ENCODE results near the gene ANO2. TPM values are rescaled to one million over a fixed set of nuclear protein-coding genes. Genes with fewer than 3 reads are reported as not detected.

ANO2 gene
- total and polyA plus RNA-seq, 5 donors from 2014 or later = 0.10 TPM; not detected in 4

GRCh38 chr12:5585178-5585577, 359.9 kb downstream of the ANO2 start:
- H3K36me3 Mint-ChIP-seq = no peaks in the 10 kb centered on the region
- Histone ChIP-seq H3K9me3 (ENCODE audit: control insufficient read depth in 2 of 2, low read length in 2 of 2) (no peaks in the 10 kb centered on the region), H3K27ac (ENCODE audit: insufficient read depth, low read length, poor library complexity, severe bottlenecking) (no peak overlapping the region), H3K4me3 (ENCODE audit: low read depth, low read length) (no peak overlapping the region), H3K4me1 (ENCODE audit: control insufficient read depth, insufficient read depth, low read length, poor library complexity, severe bottlenecking) (no peaks in the 10 kb centered on the region), H3K36me3 (ENCODE audit: control insufficient read depth, insufficient read depth, low read length) (no peaks in the 10 kb centered on the region), H3K27me3 (ENCODE audit: control insufficient read depth, insufficient read depth, low read length) (no peaks in the 10 kb centered on the region)
- H3K4me1 Mint-ChIP-seq = no peaks in the 10 kb centered on the region
- H3K27me3 Mint-ChIP-seq = no peaks in the 10 kb centered on the region
- ATAC-seq (ENCODE audit: low read depth in 2 of 2) (no peak), DNase-seq (no peak)
- H3K4me3 Mint-ChIP-seq = no peak overlapping the region
- H3K27ac Mint-ChIP-seq = no peak overlapping the region
- H3K9me3 Mint-ChIP-seq = peaks cover 0 to 4% (median 0%) of the 10 kb centered on the region in 7 donors

DNA sequence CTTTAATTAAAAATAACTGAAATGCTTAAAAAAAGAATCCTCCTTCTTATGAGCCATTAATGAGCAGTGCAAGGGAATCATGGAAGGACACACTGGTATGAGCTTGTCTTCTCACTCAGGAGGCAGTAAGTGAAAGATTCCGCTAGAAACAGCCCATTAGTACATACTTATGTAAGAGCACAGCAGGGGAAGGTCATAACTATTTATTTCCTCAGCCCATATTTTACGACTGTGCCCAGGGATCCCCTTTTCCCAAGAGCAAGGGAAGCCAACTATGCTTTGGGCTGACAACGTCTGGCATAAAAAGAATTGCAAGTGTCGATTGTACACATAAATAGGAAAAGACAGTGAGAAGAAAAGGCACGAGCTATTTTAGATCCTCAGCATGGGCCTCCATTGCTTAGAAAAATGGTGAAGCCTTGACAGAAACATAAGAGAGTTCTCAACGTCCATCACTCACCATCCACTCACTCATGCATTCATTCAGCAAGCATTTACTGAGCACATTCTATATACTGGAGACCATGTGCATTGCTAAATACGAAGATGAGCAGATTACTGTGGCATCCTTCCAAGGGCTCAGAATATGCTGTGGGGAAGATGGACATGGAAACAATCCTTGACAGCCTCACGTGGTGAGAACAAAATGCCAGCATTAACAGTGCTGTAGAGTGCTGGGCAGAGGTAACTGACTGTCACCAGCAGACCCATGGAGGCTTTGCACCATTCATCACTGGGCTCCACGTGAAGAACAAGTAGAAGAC, 360.5 kb downstream of the ANO2 start:
- H3K4me3 Mint-ChIP-seq = no peak overlapping the region
- Histone ChIP-seq H3K27ac (ENCODE audit: insufficient read depth, low read length, poor library complexity, severe bottlenecking) (no peak overlapping the region), H3K4me1 (ENCODE audit: control insufficient read depth, insufficient read depth, low read length, poor library complexity, severe bottlenecking) (no peaks in the 10 kb centered on the region), H3K36me3 (ENCODE audit: control insufficient read depth, insufficient read depth, low read length) (no peaks in the 10 kb centered on the region), H3K9me3 (ENCODE audit: control insufficient read depth in 2 of 2, low read length in 2 of 2) (no peaks in the 10 kb centered on the region), H3K27me3 (ENCODE audit: control insufficient read depth, insufficient read depth, low read length) (no peaks in the 10 kb centered on the region), H3K4me3 (ENCODE audit: low read depth, low read length) (no peak overlapping the region)
- H3K27me3 Mint-ChIP-seq = no peaks in the 10 kb centered on the region
- H3K27ac Mint-ChIP-seq = no peak overlapping the region
- H3K4me1 Mint-ChIP-seq = no peaks in the 10 kb centered on the region
- DNase-seq = no peak
- H3K9me3 Mint-ChIP-seq = peaks cover 0 to 2% (median 0%) of the 10 kb centered on the region in 7 donors
- ATAC-seq (ENCODE audit: low read depth in 2 of 2) = no peak
- H3K36me3 Mint-ChIP-seq = no peaks in the 10 kb centered on the region

GRCh38 chr12:5582541-5582940, 362.5 kb downstream of the ANO2 start:
- ATAC-seq (ENCODE audit: low read depth in 2 of 2) (no peak), DNase-seq (no peak)
- Mint-ChIP-seq H3K4me3 (no peak overlapping the region), H3K9me3 (peaks cover 0 to 2% (median 0%) of the 10 kb centered on the region in 7 donors), H3K27ac (no peak overlapping the region), H3K4me1 (no peaks in the 10 kb centered on the region), H3K27me3 (no peaks in the 10 kb centered on the region), H3K36me3 (no peaks in the 10 kb centered on the region)
- Histone ChIP-seq H3K4me1 (ENCODE audit: control insufficient read depth, insufficient read depth, low read length, poor library complexity, severe bottlenecking) (no peaks in the 10 kb centered on the region), H3K27ac (ENCODE audit: insufficient read depth, low read length, poor library complexity, severe bottlenecking) (no peak overlapping the region), H3K9me3 (ENCODE audit: control insufficient read depth in 2 of 2, low read length in 2 of 2) (no peaks in the 10 kb centered on the region), H3K36me3 (ENCODE audit: control insufficient read depth, insufficient read depth, low read length) (no peaks in the 10 kb centered on the region), H3K4me3 (ENCODE audit: low read depth, low read length) (no peak overlapping the region), H3K27me3 (ENCODE audit: control insufficient read depth, insufficient read depth, low read length) (no peaks in the 10 kb centered on the region)

DNA sequence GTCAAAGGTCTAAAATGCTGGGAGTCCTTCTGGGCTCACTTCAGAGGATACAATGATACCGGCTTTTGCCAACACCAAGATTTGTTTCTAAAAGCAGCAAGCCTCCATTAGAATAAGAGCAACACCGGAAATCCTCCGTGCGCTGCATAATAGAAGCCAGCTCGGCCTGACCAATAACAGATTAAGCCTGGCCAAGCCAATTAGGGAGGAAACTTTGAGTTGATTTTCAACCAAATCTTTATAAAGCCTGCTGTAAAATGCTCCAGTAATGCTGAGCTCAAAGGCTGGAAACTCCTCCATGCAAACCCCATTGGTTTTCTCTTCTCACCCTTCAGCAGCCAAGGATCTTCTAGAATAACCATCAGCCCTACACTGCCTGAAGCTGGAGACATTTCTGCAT, 363.0 kb downstream of the ANO2 start:
- ATAC-seq (ENCODE audit: low read depth in 2 of 2) (no peak), DNase-seq (no peak)
- H3K36me3 ChIP-seq (ENCODE audit: control insufficient read depth, insufficient read depth, low read length) = no peaks in the 10 kb centered on the region
- no peaks in the 10 kb centered on the region for H3K36me3 Mint-ChIP-seq
- H3K27ac ChIP-seq (ENCODE audit: insufficient read depth, low read length, poor library complexity, severe bottlenecking) = no peak overlapping the region
- no peaks in the 10 kb centered on the region for H3K27me3 Mint-ChIP-seq
- no peaks in the 10 kb centered on the region for H3K4me1 Mint-ChIP-seq
- H3K27me3 ChIP-seq (ENCODE audit: control insufficient read depth, insufficient read depth, low read length) = no peaks in the 10 kb centered on the region
- no peaks in the 10 kb centered on the region for H3K9me3 ChIP-seq (ENCODE audit: control insufficient read depth in 2 of 2, low read length in 2 of 2)
- no peaks in the 10 kb centered on the region for H3K4me1 ChIP-seq (ENCODE audit: control insufficient read depth, insufficient read depth, low read length, poor library complexity, severe bottlenecking)
- H3K27ac Mint-ChIP-seq = no peak overlapping the region
- H3K4me3 ChIP-seq (ENCODE audit: low read depth, low read length) = no peak overlapping the region
- H3K9me3 Mint-ChIP-seq = peaks cover 0 to 2% (median 0%) of the 10 kb centered on the region in 7 donors
- peak overlapping the region in 1 of 4 donors; percentile 63 for H3K4me3 Mint-ChIP-seq

DNA sequence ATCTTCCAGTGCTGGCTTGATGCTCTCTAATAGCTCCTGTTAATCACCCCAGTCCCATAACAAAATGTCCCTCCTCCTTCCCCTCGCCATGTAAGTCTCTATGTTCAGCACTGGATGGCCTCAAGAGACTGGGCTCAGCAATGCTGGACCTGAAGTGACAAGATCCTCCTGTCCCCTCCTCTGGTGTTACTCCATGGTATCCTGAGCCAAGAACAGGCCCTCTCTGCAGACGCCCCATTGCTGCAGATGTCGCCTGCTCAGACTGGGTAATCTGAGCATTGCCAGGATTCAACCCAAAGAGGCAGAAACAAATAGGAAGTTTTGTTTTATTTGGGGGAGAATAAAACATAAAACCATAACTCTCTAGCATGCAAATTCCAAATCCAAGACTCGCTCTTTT, 363.4 kb downstream of the ANO2 start:
- no peak overlapping the region for H3K4me3 Mint-ChIP-seq
- H3K36me3 ChIP-seq (ENCODE audit: control insufficient read depth, insufficient read depth, low read length) = no peaks in the 10 kb centered on the region

DNA sequence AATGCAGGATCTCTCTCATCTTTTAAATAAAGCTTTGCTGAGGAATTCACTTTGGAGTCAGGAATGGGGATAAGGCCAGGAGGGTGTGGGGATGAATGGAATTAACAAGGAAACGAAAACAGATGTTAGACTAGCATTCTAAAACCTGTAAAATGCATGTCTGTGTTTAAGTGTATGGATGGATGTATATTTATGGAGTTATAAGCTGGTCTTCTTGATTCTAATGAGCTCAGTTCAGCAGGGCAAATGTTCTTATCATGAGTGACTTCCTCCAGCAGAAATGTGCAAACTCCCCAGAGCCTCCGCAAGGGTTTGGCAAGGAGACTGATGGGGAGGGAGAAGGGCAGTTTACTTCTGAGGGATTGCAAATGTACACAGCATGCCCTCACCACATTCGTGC, 364.0 kb downstream of the ANO2 start:
- Mint-ChIP-seq H3K4me3 (no peak overlapping the region), H3K36me3 (no peaks in the 10 kb centered on the region), H3K27me3 (no peaks in the 10 kb centered on the region), H3K4me1 (no peaks in the 10 kb centered on the region), H3K27ac (no peak overlapping the region), H3K9me3 (peaks cover 0 to 2% (median 0%) of the 10 kb centered on the region in 7 donors)
- Histone ChIP-seq H3K9me3 (ENCODE audit: control insufficient read depth in 2 of 2, low read length in 2 of 2) (no peaks in the 10 kb centered on the region), H3K4me3 (ENCODE audit: low read depth, low read length) (no peak overlapping the region), H3K27ac (ENCODE audit: insufficient read depth, low read length, poor library complexity, severe bottlenecking) (no peak overlapping the region), H3K36me3 (ENCODE audit: control insufficient read depth, insufficient read depth, low read length) (no peaks in the 10 kb centered on the region), H3K4me1 (ENCODE audit: control insufficient read depth, insufficient read depth, low read length, poor library complexity, severe bottlenecking) (no peaks in the 10 kb centered on the region), H3K27me3 (ENCODE audit: control insufficient read depth, insufficient read depth, low read length) (no peaks in the 10 kb centered on the region)
- DNase-seq (no peak), ATAC-seq (ENCODE audit: low read depth in 2 of 2) (no peak)

More for the DNA sequence above, 363.4 kb downstream of the ANO2 start:
- ATAC-seq (ENCODE audit: low read depth in 2 of 2) = no peak
- no peaks in the 10 kb centered on the region for H3K4me1 ChIP-seq (ENCODE audit: control insufficient read depth, insufficient read depth, low read length, poor library complexity, severe bottlenecking)
- DNase-seq = no peak
- no peaks in the 10 kb centered on the region for H3K36me3 Mint-ChIP-seq
- no peaks in the 10 kb centered on the region for H3K27me3 Mint-ChIP-seq
- no peak overlapping the region for H3K27ac Mint-ChIP-seq
- H3K27me3 ChIP-seq (ENCODE audit: control insufficient read depth, insufficient read depth, low read length) = no peaks in the 10 kb centered on the region
- H3K27ac ChIP-seq (ENCODE audit: insufficient read depth, low read length, poor library complexity, severe bottlenecking) = no peak overlapping the region
- peaks cover 0 to 2% (median 0%) of the 10 kb centered on the region in 7 donors for H3K9me3 Mint-ChIP-seq
- no peak overlapping the region for H3K4me3 ChIP-seq (ENCODE audit: low read depth, low read length)
- H3K9me3 ChIP-seq (ENCODE audit: control insufficient read depth in 2 of 2, low read length in 2 of 2) = no peaks in the 10 kb centered on the region
- H3K4me1 Mint-ChIP-seq = no peaks in the 10 kb centered on the region

DNA sequence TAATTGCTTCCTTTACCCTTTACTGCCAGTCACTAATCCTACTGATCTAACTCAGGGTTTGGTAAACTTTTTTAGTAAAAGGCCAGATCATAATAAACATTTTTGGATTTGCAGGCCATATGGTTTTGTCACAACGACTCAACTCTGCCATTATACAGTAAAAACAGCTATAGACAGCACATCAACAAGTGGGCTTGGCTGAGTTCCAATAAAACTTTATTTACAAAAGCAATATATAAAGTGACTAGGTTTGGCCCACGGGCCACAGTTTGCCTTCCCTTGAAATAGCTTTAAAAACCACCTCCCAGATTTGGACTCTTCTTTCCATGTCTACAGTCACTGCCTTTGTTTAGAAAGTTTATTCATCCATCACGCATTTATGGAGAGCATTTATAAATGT, 366.3 kb downstream of the ANO2 start:
- Histone ChIP-seq H3K36me3 (ENCODE audit: control insufficient read depth, insufficient read depth, low read length) (no peaks in the 10 kb centered on the region), H3K4me3 (ENCODE audit: low read depth, low read length) (no peak overlapping the region), H3K27me3 (ENCODE audit: control insufficient read depth, insufficient read depth, low read length) (no peaks in the 10 kb centered on the region), H3K9me3 (ENCODE audit: control insufficient read depth in 2 of 2, low read length in 2 of 2) (no peaks in the 10 kb centered on the region), H3K4me1 (ENCODE audit: control insufficient read depth, insufficient read depth, low read length, poor library complexity, severe bottlenecking) (no peaks in the 10 kb centered on the region), H3K27ac (ENCODE audit: insufficient read depth, low read length, poor library complexity, severe bottlenecking) (no peak overlapping the region)
- H3K27me3 Mint-ChIP-seq = no peaks in the 10 kb centered on the region
- ATAC-seq (ENCODE audit: low read depth in 2 of 2) (no peak), DNase-seq (no peak)
- no peaks in the 10 kb centered on the region for H3K4me1 Mint-ChIP-seq
- no peak overlapping the region for H3K4me3 Mint-ChIP-seq
- no peak overlapping the region for H3K27ac Mint-ChIP-seq
- H3K36me3 Mint-ChIP-seq = no peaks in the 10 kb centered on the region
- peaks cover 0 to 5% (median 0%) of the 10 kb centered on the region in 7 donors for H3K9me3 Mint-ChIP-seq

GRCh38 chr12:5577741-5578140, 367.3 kb downstream of the ANO2 start:
- no peaks in the 10 kb centered on the region for H3K27me3 ChIP-seq (ENCODE audit: control insufficient read depth, insufficient read depth, low read length)
- Mint-ChIP-seq H3K27ac (no peak overlapping the region), H3K36me3 (no peaks in the 10 kb centered on the region), H3K9me3 (peaks cover 0 to 5% (median 0%) of the 10 kb centered on the region in 7 donors), H3K27me3 (no peaks in the 10 kb centered on the region), H3K4me3 (no peak overlapping the region), H3K4me1 (no peaks in the 10 kb centered on the region)
- no peak overlapping the region for H3K4me3 ChIP-seq (ENCODE audit: low read depth, low read length)
- no peaks in the 10 kb centered on the region for H3K4me1 ChIP-seq (ENCODE audit: control insufficient read depth, insufficient read depth, low read length, poor library complexity, severe bottlenecking)
- H3K36me3 ChIP-seq (ENCODE audit: control insufficient read depth, insufficient read depth, low read length) = no peaks in the 10 kb centered on the region
- ATAC-seq (ENCODE audit: low read depth in 2 of 2) (no peak), DNase-seq (no peak)
- H3K9me3 ChIP-seq (ENCODE audit: control insufficient read depth in 2 of 2, low read length in 2 of 2) = no peaks in the 10 kb centered on the region
- no peak overlapping the region for H3K27ac ChIP-seq (ENCODE audit: insufficient read depth, low read length, poor library complexity, severe bottlenecking)

Measured in CD4-positive, CD25-positive, alpha-beta regulatory T cell (primary cell).